NCI-H446 (cell line): ENCODE data around the gene SLC31A1.

Experiments
- DNase-seq, 2 experiments: peaks; one replicate each; lab custom pipeline; 2025; lab: John Stamatoyannopoulos, UW

Gene SLC31A1

DNA sequence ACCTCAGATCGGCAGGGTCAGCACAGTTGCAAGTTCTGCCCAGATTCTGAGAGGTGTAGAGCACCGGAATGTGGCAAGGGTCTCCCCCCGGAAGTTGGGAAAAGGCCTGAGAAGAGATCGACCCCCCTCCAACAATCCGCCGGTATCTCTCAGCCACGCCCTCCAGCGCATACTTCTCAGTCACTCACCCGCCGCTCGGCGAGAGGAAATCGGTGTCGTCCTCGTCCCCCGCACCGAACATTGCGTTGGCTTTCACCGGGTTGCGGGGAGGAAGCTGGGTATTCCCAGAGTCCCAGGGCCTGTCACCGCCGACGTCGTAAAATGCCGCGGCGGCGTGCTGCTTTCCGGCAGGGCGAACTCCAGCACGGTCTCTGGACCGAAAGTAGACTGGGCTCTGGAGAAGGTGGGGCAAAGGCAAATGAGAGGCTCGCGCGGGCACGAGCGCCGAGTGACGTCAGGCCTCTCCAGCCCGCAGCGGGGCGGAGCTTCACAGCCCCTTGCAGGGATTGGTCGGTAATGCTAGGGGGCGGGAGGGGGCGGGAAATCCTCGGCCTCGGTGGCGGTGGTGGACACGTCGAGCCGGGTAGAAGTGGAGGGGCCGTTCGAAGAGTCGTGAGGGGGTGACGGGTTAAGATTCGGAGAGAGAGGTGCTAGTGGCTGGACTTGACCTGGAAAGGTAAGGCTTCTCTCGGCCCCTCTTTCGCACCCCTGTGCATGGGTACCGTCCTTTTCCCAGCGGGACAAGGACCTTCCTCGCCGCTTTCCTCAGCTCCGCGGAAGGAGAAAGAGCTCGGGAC is at the start of gene SLC31A1, which contains the start of gene FKBP15:
TSS of gene SLC31A1 (plus strand) at position 542 of the 797 bp plus-strand sequence. CDS start 34,605 bp downstream, outside the sequence.
TSS of gene FKBP15 (minus strand) at position 275 of the 797 bp plus-strand sequence. CDS start at position 241, 34 bp downstream.
- DNase-seq = peak; percentile 64 to 95

DNA sequence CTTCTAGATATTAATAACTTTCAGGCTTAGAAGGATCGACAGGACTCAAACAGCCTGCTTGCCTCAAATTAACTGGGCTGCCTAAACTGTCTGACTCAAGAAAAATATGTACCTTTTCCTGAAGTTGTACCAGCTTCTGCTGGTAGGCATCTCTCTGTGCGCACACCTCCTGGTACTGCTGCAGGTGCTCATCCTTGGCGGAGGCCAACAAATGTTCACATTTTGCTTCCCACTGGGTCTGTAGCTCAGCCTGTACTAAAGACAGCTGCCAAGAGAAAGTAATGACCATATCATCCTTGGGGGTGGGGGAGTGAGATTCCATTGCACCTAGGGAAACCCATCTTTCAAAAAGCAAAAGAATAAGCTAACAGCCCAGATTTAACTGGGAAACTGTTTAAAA is 48.0 kb upstream of the SLC31A1 start:
- no peak for DNase-seq

DNA sequence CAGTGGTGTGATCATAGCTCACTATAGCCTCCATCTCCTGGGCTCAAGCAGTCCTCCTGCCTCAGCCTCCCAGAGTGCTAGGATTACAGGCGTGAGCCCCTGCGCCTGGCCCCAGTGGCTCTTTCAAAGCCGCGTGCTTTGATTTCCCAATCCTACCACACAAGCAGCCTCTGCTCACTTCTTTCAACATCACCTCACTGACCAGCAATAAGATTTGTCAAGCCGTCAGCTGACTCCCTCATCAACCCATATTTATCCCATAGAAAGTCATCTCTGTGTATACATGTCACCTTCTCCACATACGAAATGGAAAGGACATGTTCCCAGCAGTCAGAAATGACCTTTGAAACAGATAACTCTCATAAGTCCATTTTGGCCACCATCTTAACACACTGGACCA is 44.5 kb upstream of the SLC31A1 start:
- DNase-seq = no peak

DNA sequence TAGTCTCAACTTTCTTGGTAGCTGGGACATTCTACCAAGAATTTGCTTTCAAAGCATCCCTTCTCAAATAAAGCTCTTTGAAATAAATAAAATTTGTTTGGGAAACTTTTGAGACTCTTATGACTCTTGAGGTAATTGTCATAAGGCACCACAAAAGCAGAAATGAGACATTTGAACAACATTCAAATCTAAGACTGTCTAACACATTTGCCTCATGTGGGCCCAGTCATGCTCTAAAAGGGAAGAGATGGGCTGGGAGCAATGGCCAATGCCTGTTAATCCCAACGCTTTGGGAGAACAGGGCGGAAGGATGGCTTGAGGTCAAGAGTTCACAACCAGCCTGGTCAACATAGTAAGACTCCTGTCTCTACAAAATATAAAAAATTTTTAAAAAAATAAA is 44.1 kb upstream of the SLC31A1 start:
- DNase-seq = no peak

DNA sequence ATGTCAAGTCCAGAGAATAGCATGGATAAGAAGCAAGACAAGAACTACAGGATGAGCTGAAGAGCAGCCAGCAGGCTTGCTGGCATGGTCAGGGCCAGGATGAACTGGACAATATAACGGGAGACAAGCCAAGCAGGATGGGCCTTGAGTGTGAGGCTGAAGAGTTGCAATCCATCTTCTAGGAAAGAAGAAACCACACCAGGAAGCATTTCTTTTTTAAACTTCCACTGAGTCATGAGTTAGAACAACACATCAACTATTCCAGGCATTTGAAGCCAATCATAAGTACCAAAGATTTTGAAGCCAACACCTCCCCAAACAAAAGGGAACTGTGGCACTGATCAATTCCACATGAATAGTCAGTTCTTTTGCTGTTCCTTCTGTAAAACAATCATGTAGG is 43.3 kb upstream of the SLC31A1 start:
- DNase-seq = no peak

DNA sequence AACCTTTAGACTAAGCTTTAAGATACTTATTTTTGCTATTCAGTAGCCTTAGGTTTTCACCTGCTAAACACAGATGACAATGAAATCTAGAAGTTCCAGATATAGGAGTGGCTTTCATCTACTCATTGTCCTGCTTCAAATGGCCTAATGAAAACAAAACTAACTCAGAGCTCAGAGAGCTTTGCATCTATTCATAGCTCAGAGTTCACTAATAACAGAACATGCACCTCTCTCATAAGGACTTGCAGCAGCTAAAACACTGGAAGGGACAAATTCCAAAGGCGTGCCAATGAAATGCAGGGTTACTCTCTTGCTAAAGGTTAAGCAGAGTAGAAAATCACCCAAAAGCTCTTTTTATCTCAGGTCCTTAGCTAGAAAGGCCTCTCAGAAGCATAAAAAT is 41.5 kb upstream of the SLC31A1 start:
- no peak for DNase-seq

DNA sequence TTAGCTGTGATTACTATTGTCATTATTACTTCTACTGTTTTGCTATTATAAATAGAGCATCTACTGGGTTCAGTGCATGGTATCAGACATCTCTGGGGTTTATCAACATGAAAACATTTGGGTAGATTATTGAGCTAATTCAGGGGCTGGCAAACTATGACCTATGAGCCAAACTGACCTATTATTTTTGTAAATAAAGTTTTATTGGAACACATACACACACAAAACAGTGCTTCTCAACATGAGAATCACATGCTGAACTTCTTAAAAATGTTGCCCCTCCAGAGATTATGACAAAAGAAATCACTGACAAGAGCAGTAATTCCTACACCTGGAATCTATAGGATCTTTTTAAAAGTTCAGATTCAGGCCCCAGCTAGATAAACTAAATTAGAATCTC is 40.2 kb upstream of the SLC31A1 start:
- DNase-seq = no peak

DNA sequence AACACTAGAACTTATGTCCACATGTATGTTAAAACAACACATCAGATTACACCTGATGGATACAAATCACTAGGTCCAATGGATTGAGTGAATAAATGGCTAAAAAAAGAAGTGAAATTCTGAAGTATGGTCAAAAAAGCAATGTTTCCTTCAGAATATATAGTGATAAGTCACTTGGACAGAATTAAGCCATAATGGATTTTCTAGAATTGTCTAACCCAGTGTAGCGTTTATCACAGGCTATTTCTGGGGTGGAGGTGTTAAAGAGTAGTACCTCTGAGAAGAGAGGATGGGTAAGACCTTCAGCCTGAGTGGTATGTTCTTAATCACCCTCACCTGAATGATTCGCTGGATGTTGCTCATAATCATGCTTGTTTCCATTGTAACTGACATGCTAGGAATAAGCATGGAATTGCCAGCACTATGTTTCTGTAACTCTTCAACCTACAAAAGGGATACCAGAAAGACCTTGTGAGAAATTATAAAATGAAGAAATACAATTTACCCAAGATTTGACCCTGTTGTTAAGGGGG is 37.3 kb upstream of the SLC31A1 start:
- DNase-seq = no peak

DNA sequence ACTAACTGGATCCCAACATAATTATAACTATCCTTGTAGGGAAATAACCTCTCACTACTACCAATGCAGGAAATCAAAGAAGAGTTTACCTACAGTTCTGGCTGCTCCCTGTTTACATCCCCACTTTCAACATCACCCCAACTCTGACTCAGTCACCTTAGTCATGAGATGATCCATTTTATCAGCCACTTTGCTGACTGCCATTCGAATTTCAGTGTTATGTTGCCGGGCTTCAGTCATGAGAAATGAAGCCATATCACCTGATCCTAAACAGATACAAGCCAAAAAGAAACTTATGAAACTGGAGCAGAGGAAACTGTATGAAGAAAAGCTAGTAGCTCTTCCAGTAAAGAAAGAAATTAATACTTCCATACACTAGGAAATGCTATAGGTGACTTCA is 36.8 kb upstream of the SLC31A1 start:
- no peak for DNase-seq

DNA sequence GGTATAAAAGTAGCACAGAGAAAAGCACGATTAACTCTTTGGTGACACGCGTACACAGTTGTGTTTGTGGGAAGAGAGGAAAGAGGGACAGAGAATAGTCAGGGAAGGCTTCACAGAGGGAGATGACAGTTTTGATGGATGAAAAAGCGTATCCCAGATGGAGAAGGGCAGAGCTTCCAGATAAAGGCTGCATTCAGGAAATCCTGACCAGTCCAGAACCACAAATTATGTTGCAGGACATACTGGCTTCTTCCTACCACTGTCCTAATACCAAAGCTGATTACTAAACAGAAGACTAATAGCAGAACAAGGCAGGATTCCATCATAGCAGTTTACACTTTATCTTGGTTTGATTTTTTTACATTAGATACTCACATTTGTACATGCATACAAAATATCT is 36.1 kb upstream of the SLC31A1 start:
- DNase-seq = no peak

DNA sequence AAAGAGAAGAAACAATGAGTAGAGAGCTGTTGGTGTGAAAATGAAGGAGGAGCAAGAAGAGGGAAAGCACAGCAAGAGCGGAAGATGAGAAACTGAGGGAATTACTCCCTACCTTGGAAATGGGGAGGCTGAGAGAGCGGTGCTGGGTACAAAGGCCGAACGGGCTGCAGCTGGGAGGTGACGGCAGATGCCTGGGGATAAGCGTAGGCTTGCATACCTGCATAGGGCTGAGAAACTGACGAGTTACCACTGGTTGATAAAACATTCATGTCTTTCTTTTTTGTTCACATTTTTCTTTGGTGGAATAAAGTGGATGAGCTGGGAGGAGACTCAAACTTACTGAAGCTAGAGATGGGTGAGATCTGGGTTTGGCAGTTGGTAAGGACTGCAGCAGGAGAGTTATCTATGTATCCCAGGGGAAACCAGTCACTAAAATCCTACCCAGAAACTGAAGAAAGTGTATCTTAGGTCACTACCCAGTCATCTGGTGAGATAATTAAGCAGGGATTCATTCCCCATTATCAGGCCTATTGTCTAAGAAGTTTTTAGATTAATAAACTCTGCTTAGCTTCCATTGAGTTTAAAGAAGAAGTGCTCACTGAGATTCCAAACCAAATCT is 35.1 kb upstream of the SLC31A1 start:
- no peak for DNase-seq

DNA sequence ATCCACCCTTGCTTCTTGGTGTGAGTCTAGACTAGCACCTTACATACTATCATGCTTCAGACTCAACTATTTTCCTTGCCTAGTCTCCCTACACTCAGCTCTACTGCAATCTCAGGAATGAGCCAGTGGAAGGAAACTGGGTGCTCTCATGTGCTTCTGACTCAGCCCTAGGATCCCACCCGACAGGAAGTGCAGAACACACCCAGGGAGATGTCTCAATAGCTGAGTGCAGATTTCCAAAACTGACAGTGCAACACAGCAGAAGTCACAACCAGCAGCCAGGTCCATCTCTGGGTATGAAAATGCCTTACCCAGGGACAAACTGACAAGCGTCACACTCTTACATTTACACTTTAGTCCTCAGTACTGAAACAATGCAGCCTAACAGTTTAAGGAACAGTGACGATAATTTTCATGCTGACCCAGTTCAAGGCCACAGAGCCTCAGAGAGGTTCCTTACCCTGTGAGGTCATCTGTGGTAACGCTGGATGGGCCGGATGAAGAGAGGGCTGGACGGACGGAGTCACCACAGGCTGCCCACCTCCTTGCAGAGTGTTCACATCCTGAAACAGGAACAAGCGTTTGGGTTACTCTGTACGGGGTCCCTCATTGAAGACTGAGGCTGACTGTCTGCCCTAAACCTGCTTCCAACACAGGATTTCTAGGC is 33.3 kb upstream of the SLC31A1 start:
- no peak for DNase-seq

DNA sequence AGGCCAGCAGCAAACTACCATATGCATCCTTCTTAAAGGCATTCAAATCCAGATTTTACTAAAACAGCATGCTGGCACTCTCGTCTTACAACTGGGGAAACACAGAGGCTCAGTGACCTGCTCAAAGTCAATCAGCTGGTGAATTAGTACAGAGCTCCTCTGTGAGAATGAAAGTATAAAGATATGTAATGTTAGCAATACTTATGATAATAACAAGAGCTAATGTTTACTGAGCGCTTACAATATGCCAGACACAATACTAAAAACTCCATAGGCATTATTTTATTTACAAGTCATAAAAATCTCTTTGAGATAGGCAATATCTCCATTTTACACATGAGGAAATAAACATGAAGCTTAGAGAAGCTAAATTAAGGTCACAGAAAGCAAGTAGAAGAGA is 28.9 kb upstream of the SLC31A1 start:
- no peak for DNase-seq

DNA sequence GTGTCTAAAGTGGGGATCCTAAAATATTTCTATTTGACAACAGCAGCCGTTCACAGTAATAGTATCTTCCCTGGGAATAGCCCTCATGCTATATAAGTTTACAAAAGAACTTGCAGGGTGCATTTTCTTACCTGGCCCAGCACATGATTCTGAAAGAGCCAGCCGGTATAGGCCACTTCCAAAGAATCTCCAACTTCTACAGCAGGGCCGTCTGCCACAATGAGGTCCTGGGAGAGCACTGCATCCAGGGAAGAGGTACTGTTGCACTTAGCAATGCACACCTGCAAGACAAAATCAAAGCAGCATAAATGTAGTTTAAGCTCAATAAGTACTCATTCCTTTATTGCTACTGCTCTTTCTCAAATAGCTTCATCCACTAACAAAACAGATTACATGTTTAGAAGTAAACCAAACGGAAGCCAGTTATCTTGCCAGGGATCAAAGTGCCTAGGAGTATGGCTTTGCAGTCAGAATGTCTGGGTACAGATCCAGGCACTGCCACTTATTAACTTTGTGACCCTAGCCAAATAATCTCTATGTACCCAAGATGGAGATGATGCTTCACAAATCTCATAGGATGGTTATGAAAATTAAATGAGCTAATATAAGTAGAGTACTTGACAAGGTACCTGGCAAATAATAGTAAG is 21.5 kb upstream of the SLC31A1 start:
- no peak for DNase-seq

DNA sequence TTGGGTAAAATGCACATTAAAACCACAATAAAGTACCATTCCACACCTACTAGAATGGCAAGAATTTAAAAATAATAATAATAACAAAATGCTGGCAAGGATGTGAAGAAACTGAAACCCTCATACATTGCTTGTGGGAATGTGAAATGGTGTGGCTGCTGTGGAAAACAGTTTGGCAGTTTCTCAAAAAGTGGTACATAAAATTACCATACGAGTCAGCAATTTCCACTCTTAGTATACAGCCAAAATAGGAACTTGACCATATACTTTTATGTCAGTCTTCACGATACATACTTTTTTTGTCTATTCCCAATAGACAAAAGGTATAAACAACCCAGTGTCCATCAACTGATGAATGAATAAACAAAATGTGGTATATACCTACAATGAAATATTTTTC is 15.9 kb upstream of the SLC31A1 start:
- DNase-seq = no peak

DNA sequence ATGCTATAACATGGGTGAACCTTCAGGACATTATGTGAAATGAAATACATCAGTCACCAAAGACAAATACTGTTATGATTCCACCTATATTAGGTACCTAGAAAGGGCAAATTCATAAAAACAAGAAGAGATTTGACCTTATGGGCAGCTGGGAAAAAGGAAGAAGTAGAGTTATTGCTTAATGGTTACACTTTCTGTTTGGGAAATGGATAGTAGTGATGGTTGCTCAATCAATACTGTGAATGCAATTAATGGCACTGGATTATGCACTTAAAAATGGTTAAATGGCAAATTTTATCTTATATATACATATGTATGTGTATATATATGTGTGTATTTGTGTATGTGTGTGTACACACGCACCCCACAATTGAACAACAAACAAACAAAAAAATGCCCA is 15.5 kb upstream of the SLC31A1 start:
- no peak for DNase-seq

DNA sequence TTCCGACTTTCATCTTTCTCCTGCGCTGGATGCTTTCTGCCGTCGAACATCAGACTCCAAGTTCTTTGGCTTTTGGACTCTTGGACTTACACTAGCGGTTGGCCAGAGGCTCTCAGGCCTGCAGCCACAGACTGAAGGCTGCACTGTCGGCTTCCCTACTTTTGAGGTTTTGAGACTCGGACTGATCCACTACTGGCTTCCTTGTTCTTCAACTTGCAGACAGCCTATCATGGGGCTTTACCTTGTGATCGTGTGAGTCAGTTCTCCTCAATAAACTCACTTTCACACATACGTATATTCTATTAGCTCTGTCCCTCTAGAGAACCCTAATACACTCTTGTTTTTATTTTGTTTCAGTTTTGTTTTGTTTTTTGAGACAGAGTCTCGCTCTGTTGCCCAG is 10.5 kb upstream of the SLC31A1 start:
- no peak for DNase-seq

DNA sequence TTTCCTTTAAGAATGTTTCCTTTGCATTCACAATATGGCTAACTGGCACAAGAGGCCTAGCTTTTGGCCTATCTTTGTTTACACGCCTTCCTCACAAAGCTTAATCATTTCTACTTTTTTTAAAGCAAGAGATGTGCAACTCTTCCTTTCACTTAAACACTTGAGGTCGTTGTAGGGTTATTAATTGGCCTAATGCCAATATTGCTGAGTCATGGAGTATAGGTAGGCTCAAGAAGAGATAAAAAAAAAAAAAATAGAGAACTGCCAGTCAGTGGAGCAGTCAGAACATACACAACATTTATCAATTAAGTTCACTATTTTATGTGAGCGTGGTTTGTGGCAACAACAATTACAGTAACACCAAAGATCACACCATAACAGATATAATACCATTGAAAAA is 6.2 kb upstream of the SLC31A1 start:
- DNase-seq = no peak

DNA sequence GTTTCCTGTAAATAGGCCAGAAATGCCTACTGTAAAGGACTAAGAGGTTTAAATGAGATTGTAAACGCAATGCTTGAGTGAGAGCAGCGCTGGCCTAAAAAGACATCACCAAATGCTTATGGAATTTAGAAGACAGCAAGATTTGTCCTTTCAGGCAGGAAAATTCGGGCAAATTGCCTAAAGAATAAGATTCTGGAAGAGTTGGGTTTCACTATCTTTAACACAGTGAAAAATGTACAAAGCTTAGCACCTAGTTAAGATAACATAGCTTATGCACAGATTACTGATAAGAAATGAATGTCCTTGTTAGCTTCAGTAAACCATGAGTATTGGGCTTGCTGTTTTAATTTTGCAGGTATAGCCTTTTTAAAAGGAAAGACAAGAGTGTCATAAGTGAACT is 4.9 kb upstream of the SLC31A1 start:
- DNase-seq = no peak

DNA sequence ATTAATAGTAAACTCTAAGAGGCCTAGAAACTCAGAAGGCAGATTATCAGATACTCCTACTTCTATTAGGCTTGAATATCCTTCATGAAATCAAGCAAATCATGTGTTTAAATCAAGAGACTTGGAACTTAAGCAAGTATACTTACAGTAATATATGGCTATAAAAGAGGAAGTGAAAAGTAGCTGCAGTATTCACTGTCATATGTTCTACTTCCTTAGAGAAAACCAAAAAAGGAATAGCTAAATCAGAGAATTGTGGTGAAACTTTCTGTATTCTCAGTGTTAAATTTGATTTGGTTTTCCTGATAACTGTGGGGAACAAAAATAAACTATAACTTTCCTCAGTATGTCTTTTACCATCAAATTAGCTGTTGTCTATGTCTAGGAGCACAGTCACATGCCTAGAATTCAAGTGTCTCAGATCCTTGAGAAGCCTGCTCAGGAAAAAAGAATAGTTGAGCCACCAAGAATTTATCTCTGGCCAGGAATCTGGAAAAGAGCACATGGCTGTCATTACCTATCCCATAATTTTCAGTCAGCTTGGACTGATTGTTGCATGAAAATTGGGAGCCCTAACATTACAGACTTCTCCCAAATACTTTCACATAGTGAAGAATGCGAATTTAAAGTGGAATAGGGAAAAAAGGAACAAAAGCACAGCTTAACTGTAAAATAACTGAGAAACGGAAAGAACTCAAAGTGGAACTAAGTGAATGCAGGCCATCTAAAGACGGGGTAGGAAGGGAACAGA is 2.0 kb upstream of the SLC31A1 start:
- no peak for DNase-seq

DNA sequence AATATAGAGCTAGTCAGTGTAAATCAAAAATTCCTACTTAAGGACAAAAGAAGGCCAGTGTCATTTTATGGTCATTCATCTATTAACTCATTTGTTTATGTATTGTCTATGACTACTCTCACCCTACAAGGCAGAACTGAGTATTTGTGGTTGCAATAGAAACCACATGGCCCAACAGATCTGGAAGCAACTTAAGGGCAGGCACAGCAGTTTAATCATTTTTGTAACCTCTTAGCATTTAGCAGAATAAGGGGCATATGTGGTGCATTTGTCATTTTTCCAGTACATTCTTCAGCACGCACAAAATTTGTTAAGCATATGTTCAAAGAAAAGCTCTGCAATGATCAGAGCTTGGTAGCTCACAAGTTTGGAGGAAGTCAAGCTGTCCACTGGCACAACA is 1.4 kb upstream of the SLC31A1 start:
- DNase-seq = no peak
